Testis (tissue), 2 donors: ENCODE results near the gene CPLX3.

ENCODE experiments used
- POLR2A ChIP-seq: fragments of 450-650 bp; IDR thresholded peaks from one replicate; pipeline ENCODE4 v1.6.1; 2017; ENCODE audit warnings: antibody characterized with exemption, mild to moderate bottlenecking, moderate library complexity
- TF ChIP-seq, protein P1 (sequence below), 3 experiments: fragments of 450-650 bp in 2 of 3; fragments of 200-600 bp in 1 of 3; sonication (generic) in 1 of 3; IDR thresholded peaks; one replicate each; pipeline ENCODE4 v1.5.1; 2016 to 2019; ENCODE audit warnings: antibody characterized with exemption in 3 of 3, mild to moderate bottlenecking in 2 of 3, moderate library complexity in 1 of 3

DNA sequence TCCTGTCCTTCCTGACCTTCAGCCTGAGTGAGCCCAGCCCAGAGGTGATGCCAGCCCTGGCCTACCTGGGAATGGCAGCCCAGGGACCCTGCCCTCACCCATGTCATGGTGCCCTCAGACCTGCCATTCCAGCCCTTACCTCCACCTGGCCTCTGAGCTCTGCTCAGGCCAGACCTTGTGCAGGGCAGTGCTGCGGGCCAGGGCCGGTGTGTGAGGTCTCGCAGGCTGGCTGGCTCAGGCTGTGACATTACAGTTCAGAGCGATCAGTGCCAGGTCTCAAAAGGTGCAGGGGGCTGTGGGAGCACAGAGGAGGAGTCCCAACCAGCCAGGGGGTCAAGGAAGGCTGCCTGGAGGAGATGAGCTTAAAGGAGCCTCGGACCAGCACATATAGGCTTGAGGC lies 6.4 kb upstream of the CPLX3 start:
- no peak for TF ChIP-seq POLR2A
- TF ChIP-seq, protein P1, sequence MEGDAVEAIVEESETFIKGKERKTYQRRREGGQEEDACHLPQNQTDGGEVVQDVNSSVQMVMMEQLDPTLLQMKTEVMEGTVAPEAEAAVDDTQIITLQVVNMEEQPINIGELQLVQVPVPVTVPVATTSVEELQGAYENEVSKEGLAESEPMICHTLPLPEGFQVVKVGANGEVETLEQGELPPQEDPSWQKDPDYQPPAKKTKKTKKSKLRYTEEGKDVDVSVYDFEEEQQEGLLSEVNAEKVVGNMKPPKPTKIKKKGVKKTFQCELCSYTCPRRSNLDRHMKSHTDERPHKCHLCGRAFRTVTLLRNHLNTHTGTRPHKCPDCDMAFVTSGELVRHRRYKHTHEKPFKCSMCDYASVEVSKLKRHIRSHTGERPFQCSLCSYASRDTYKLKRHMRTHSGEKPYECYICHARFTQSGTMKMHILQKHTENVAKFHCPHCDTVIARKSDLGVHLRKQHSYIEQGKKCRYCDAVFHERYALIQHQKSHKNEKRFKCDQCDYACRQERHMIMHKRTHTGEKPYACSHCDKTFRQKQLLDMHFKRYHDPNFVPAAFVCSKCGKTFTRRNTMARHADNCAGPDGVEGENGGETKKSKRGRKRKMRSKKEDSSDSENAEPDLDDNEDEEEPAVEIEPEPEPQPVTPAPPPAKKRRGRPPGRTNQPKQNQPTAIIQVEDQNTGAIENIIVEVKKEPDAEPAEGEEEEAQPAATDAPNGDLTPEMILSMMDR (IDR thresholded peaks at IDR 0.05): no peak
